ENCODE results near the gene ATP5F1E.

ATP5F1E gene

GRCh38 chr20:59004763-59005522 lies 27.2 kb downstream of the ATP5F1E start:
- no peak for DNase-seq

GRCh38 chr20:59004493-59004762 lies 27.7 kb downstream of the ATP5F1E start:
- DNase-seq: no peak

- no peak for DNase-seq
Measured at GRCh38 chr20:59003836-59004492, 28.2 kb downstream of the ATP5F1E start.

GRCh38 chr20:59002874-59003399 lies 29.2 kb downstream of the ATP5F1E start:
- DNase-seq: no peak

- no peak for DNase-seq
Measured at GRCh38 chr20:59002388-59002787, 29.7 kb downstream of the ATP5F1E start.

GRCh38 chr20:59001449-59002171 lies 30.5 kb downstream of the ATP5F1E start:
- DNase-seq: no peak

GRCh38 chr20:59001068-59001448 lies 31.1 kb downstream of the ATP5F1E start:
- DNase-seq: no peak

GRCh38 chr20:59000326-59000725 lies 31.8 kb downstream of the ATP5F1E start:
- DNase-seq: no peak

- no peak for DNase-seq
Measured at GRCh38 chr20:58998656-58999055, 33.5 kb downstream of the ATP5F1E start.

GRCh38 chr20:58997141-58997770 lies 34.9 kb downstream of the ATP5F1E start:
- no peak for DNase-seq

- no peak for DNase-seq
Measured at GRCh38 chr20:58996226-58996611, 35.9 kb downstream of the ATP5F1E start.

GRCh38 chr20:58995461-58996225 lies 36.5 kb downstream of the ATP5F1E start:
- no peak for DNase-seq

GRCh38 chr20:58994390-58995159 lies 37.6 kb downstream of the ATP5F1E start:
- DNase-seq: no peak

GRCh38 chr20:58993332-58994248 lies 38.5 kb downstream of the ATP5F1E start:
- DNase-seq: peak; percentile 99

GRCh38 chr20:58992911-58993310 lies 39.2 kb downstream of the ATP5F1E start:
- no peak for DNase-seq

GRCh38 chr20:58991715-58992114 lies 40.4 kb downstream of the ATP5F1E start:
- DNase-seq: no peak

GRCh38 chr20:58990651-58991445 lies 41.3 kb downstream of the ATP5F1E start:
- DNase-seq: no peak

GRCh38 chr20:58989196-58989595 lies 42.9 kb downstream of the ATP5F1E start:
- DNase-seq: no peak

GRCh38 chr20:58988565-58988882 lies 43.6 kb downstream of the ATP5F1E start:
- no peak for DNase-seq

Data from SHP77 treated with DMSO at 0.1 percent for 48 hours (cell line).